Activated CD4-positive, alpha-beta T cell treated with anti-CD3 and anti-CD28 coated beads, Interleukin-2, amount 10 ng/mL, durations not matched to agents 24 days and 14 days (primary cell): ENCODE results near the gene ADAMTS16. TPM values are rescaled to one million over a fixed set of nuclear protein-coding genes. Genes with fewer than 3 reads are reported as not detected.

Source experiments
- DNase-seq: peaks from one replicate; pipeline ENCODE4 v3.0.0; 2022
- H3K27ac Mint-ChIP-seq: one replicate; pipeline ENCODE4 v1.8.0; 2022; ENCODE audit warnings: mild to moderate bottlenecking, mixed read lengths
- H3K27me3 Mint-ChIP-seq: one replicate; pipeline ENCODE4 v1.8.0; 2022; ENCODE audit warnings: mixed read lengths
- H3K36me3 Mint-ChIP-seq: one replicate; pipeline ENCODE4 v1.8.0; 2022; ENCODE audit warnings: low read depth, mild to moderate bottlenecking, mixed read lengths
- H3K4me1 Mint-ChIP-seq: one replicate; pipeline ENCODE4 v1.8.0; 2021; ENCODE audit warnings: mixed read lengths
- H3K4me3 Mint-ChIP-seq: one replicate; pipeline ENCODE4 v1.8.0; 2022; ENCODE audit warnings: mild to moderate bottlenecking, moderate library complexity, mixed read lengths
- H3K9me3 Mint-ChIP-seq: one replicate; pipeline ENCODE4 v1.8.0; 2021; ENCODE audit warnings: mixed read lengths
- intact Hi-C: fragments of 100-400 bp; cut with micrococcal nuclease; formaldehyde crosslinking; loops from one replicate; pipeline ENCODE4 v1.15.1; 2023
- total RNA-seq: library from RNA; stranded (reverse); gene quantifications from 2 replicates; pipeline ENCODE4 v1.2.3, GENCODE V29; 2022

The ADAMTS16 gene
- total RNA-seq, 1 donor from 2014 or later, result not detected

- no peak overlapping the region for H3K27ac Mint-ChIP-seq
- no peaks in the 10 kb centered on the region for H3K36me3 Mint-ChIP-seq
- H3K4me1 Mint-ChIP-seq, result no peaks in the 10 kb centered on the region
- H3K9me3 Mint-ChIP-seq, result no peaks in the 10 kb centered on the region
- H3K4me3 Mint-ChIP-seq, result no peak overlapping the region
- no peaks in the 10 kb centered on the region for H3K27me3 Mint-ChIP-seq
- intact Hi-C loops, result no loop called here
- DNase-seq, result no peak
Observed at GRCh38 chr5:5360941-5361520, 220.9 kb downstream of the ADAMTS16 start.

- no peaks in the 10 kb centered on the region for H3K36me3 Mint-ChIP-seq
- DNase-seq, result no peak
- no peaks in the 10 kb centered on the region for H3K9me3 Mint-ChIP-seq
- intact Hi-C loops, result no loop called here
- H3K27me3 Mint-ChIP-seq, result no peaks in the 10 kb centered on the region
- H3K4me1 Mint-ChIP-seq, result no peaks in the 10 kb centered on the region
- H3K4me3 Mint-ChIP-seq, result no peak overlapping the region
- H3K27ac Mint-ChIP-seq, result no peak overlapping the region
Observed at GRCh38 chr5:5363045-5363444, 222.9 kb downstream of the ADAMTS16 start.

- intact Hi-C loops, result no loop called here
- Mint-ChIP-seq H3K4me3 (no peak overlapping the region), H3K9me3 (no peaks in the 10 kb centered on the region), H3K27me3 (no peaks in the 10 kb centered on the region), H3K4me1 (no peaks in the 10 kb centered on the region), H3K27ac (no peak overlapping the region), H3K36me3 (no peaks in the 10 kb centered on the region)
- DNase-seq, result no peak
Observed at GRCh38 chr5:5364932-5365331, 224.8 kb downstream of the ADAMTS16 start.

- DNase-seq, result no peak
- H3K36me3 Mint-ChIP-seq, result no peaks in the 10 kb centered on the region
- no peak overlapping the region for H3K4me3 Mint-ChIP-seq
- intact Hi-C loops, result no loop called here
- H3K4me1 Mint-ChIP-seq, result no peaks in the 10 kb centered on the region
- no peak overlapping the region for H3K27ac Mint-ChIP-seq
- no peaks in the 10 kb centered on the region for H3K9me3 Mint-ChIP-seq
- no peaks in the 10 kb centered on the region for H3K27me3 Mint-ChIP-seq
Observed at GRCh38 chr5:5367739-5368138, 227.6 kb downstream of the ADAMTS16 start.

- intact Hi-C loops, result no loop called here
- Mint-ChIP-seq H3K9me3 (no peaks in the 10 kb centered on the region), H3K27ac (no peak overlapping the region), H3K4me3 (no peak overlapping the region), H3K4me1 (no peaks in the 10 kb centered on the region), H3K36me3 (no peaks in the 10 kb centered on the region), H3K27me3 (no peaks in the 10 kb centered on the region)
- no peak for DNase-seq
Observed at GRCh38 chr5:5369051-5369605, 229.0 kb downstream of the ADAMTS16 start.
